Naive B cell (primary cell): Measurements from ENCODE around the gene KCND1. TPM values are rescaled to one million over a fixed set of nuclear protein-coding genes. Genes with fewer than 3 reads are reported as not detected.

ENCODE experiments used
- ATAC-seq, 2 donors: fragments of 150-1000 bp; cut with Tn5 transposase; 2 replicates each; pipeline ENCODE4 v1.10.0; 2021; ENCODE audit warnings: low read depth in 2 of 2, mild to moderate bottlenecking in 2 of 2, moderate library complexity in 2 of 2
- DNase-seq: peaks from one replicate; pipeline ENCODE4 v3.0.0; 2022
- H3K27ac Mint-ChIP-seq, 6 donors: one replicate each; pipeline ENCODE4 v1.8.0; 2020 to 2022; ENCODE audit warnings: mild to moderate bottlenecking in 6 of 6, mixed read lengths in 6 of 6, moderate library complexity in 5 of 6, inconsistent platforms in 2 of 6
- H3K27me3 Mint-ChIP-seq, 3 donors: one replicate each; pipeline ENCODE4 v1.8.0; 2021 to 2022; ENCODE audit warnings: mixed read lengths in 3 of 3, mild to moderate bottlenecking in 1 of 3
- H3K36me3 Mint-ChIP-seq, 2 donors: one replicate each; pipeline ENCODE4 v1.8.0; 2020 to 2022; ENCODE audit warnings: mixed read lengths in 2 of 2, inconsistent platforms in 1 of 2, mild to moderate bottlenecking in 1 of 2
- H3K4me1 Mint-ChIP-seq, 3 donors: one replicate each; pipeline ENCODE4 v1.8.0; 2020 to 2022; ENCODE audit warnings: mixed read lengths in 3 of 3, inconsistent platforms in 1 of 3, mild to moderate bottlenecking in 1 of 3, moderate library complexity in 1 of 3
- H3K4me3 Mint-ChIP-seq, 8 donors: one replicate each; pipeline ENCODE4 v1.8.0; 2020 to 2022; ENCODE audit warnings: mild to moderate bottlenecking in 8 of 8, mixed read lengths in 8 of 8, moderate library complexity in 8 of 8, inconsistent platforms in 2 of 8
- H3K9me3 Mint-ChIP-seq, 7 donors: one replicate each; pipeline ENCODE4 v1.8.0; 2020 to 2022; ENCODE audit warnings: mixed read lengths in 7 of 7, mild to moderate bottlenecking in 5 of 7, inconsistent platforms in 2 of 7, moderate library complexity in 1 of 7
- polyA plus RNA-seq, 6 donors: library from polyadenylated mRNA; unstranded; fragments of 300-500 nt; fragmentation: Illumina TruSeq; gene quantifications; one replicate each; pipeline ENCODE4 v1.2.3, GENCODE V29; 2021; ENCODE audit warnings: low read depth in 6 of 6

The KCND1 gene
- polyA plus RNA-seq = 1 to 10 TPM in 1 of 6 donors, under 1 TPM in 2, not detected in 3; 0.12 to 2.0 (median 0.18) TPM

DNA sequence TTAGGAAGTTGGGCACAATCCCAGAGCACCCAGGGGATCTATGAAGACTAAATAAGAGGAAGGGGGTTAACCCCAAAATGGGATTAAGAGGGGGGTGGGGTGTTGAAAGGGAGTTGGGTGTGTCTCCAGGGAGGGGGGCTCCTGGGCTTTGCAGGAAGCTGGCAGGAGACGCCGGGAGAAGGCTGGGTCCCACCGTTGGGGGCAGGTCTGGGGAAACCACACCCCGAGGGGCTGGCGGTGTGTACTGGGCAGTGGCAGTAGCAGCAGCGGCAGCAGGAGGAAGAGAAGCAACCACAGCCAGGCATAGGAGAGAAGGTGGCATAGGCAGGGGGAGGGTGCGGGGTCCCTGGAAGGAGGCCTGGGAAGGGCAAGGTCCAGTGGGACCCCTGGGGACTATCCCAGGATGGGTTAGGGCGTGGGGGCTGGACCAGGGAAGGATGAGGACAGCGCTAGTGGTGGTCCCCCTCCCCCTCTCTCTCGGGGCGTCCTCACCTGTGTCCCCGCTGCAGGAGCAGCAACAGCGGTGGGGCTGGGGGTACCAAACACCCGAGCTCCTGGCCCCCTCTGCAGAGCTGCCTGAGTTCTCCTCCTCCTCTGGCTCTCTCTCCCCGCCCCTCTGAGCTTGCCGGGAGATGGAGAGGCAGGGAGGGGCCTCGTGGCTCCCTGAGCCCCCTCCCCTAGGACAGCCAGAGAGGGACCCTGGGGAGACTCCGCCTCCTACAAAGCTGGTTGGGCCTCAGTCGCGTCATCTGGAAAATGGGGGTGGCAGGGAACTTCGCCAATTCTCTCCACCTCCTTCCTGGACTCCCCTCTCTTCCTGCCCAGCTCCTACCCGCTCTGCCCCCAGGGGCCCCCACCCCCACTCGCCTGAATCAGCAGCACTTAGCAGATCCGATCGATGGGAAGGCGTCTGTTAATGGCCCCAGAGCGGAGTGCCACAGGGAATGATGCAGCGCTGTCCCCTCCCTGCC is at the start of gene KCND1:
KCND1 (minus strand) TSS at position 596 of the 971 bp plus-strand sequence. CDS start 1,573 bp downstream, outside the sequence.
- H3K9me3 Mint-ChIP-seq = no peaks in the 10 kb centered on the region
- H3K4me3 Mint-ChIP-seq = peak within 1 kb of the TSS in 7 of 8 donors; percentile 52 to 76 (median 64)
- DNase-seq (no peak), ATAC-seq (peak; percentile 21 to 23)
- peaks cover 18 to 24% (median 18%) of the 10 kb centered on the region in 3 donors for H3K4me1 Mint-ChIP-seq
- H3K36me3 Mint-ChIP-seq = peaks cover 0 to 17% of the 10 kb centered on the region in 2 donors
- H3K27ac Mint-ChIP-seq = peak within 1 kb of the TSS in 4 of 6 donors; percentile 26 to 86 (median 30)
- peaks cover 0 to 29% (median 10%) of the 10 kb centered on the region in 3 donors for H3K27me3 Mint-ChIP-seq

DNA sequence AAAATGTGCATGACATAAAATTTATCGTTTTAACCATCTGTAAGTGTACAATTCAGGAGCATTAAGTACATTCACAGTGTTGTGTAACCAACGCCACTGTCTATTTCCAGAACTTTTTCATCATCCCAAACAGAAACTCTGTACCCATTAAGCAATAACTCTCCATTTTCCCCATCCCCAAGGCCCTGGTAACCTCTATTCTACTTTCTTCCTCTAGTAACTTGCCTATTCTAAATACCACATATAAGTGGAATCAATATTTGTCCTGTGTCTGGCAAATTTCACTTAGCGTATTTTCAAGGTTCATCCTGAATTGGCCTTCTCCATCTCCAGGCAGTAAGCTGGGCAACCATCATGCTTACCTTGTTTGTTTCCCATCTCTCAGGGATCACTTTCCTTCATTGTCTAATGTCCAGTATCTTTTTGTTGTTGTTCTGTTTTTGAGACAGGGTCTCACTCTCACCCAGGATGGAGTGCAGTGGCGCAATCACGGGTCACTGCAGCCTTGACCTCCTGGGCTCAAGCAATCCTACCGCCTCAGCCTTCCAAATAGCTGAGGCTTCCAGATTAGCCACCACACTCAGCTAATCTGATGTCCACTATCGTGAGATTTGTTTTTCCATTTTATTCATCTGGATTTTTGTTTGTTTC is 48.1 kb upstream of the KCND1 start:
- H3K27ac Mint-ChIP-seq = peak overlapping the region in 1 of 6 donors; percentile 53
- H3K27me3 Mint-ChIP-seq = no peaks in the 10 kb centered on the region
- H3K36me3 Mint-ChIP-seq = no peaks in the 10 kb centered on the region
- H3K9me3 Mint-ChIP-seq = peaks cover 0 to 1% (median 0%) of the 10 kb centered on the region in 7 donors
- no peak for ATAC-seq
- H3K4me1 Mint-ChIP-seq = no peaks in the 10 kb centered on the region
- no peak overlapping the region for H3K4me3 Mint-ChIP-seq
- DNase-seq = no peak

DNA sequence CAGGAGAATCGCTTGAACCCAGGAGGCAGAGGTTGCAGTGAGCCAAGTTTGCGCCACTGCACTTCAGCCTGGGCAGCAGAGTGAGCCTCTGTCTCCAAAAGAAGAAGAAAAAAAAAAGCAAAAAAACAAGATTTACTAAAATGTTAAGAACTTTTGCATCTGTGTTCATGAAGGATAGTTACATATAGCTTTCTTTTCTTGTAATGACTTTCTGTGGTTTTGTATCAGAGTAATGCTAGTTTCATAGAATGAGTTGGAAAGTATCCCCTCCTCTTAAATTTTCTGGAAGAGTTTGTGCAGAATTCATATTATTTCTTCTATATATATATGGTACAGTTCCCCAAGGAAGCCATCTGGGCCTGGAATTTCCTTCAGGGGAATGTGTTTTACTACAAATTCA is 47.4 kb upstream of the KCND1 start:
- Mint-ChIP-seq H3K4me1 (no peaks in the 10 kb centered on the region), H3K36me3 (no peaks in the 10 kb centered on the region), H3K9me3 (peaks cover 0 to 1% (median 0%) of the 10 kb centered on the region in 7 donors), H3K4me3 (no peak overlapping the region), H3K27me3 (no peaks in the 10 kb centered on the region), H3K27ac (no peak overlapping the region)
- ATAC-seq = no peak
- DNase-seq = no peak

DNA sequence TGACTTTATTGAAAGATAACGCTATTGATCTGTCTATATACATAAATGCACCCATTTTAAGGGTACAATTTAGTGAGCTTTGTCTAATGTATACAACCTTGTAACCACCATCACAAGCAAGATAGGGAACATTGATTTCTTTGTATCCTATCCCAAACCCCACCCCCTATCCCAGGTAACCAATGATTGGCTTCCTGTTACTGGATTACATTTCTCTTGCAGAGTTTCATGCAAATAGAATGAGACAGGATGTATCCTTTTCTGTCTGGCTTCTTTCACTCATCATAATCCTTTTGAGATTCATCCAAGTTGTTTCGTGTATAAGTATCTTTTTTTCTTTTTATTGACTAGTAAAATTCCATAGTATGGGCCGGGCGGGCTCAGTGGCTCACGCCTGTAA is 32.1 kb upstream of the KCND1 start:
- no peak for ATAC-seq
- Mint-ChIP-seq H3K27ac (peak overlapping the region in 2 of 6 donors; percentile 70 to 78), H3K9me3 (peaks cover 0 to 4% (median 0%) of the 10 kb centered on the region in 7 donors), H3K4me3 (peak overlapping the region in 2 of 8 donors; percentile 56 to 57), H3K36me3 (peaks cover 0 to 4% of the 10 kb centered on the region in 2 donors), H3K27me3 (no peaks in the 10 kb centered on the region), H3K4me1 (peaks cover 12 to 20% (median 20%) of the 10 kb centered on the region in 3 donors)
- DNase-seq = no peak

DNA sequence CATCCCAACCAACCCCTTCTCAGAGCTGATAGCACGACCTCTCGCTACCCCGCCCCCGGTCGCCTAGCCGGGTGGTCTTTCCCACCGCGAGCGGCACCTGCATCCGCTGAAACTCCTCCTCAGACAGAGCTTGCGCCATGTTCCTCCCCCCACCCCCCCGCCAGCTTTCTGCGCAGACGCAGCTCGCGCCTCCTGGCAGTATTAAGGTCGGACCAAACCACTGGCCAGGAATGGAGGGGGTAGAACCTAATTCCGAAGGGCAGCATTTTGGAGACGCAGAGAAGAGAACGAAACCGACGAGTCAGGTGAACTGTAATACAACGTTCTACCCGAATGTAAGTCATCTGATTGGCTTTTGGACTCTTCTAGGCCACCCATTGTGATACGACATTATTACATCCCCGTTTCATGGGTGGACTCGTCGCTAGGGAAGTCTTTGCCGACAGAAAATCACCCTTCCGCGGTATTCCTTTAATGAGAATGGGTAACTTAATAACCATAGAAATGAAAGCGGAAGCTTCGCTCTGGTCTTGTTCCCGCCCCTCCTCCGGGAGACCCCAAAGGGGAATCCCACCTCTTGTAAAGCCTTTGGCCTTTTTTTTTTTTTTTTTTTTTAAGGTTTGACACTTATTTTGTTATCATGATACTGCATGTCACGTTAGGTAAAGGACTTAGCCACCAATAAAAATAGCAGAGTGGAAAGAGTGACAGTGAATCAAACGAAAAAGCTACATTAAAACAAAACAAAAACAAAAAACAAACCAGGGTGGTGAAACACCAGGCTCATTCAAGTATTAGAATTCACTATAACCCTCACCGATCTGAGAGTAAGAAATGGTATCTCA is 30.7 kb upstream of the KCND1 start, which contains the start of gene GRIPAP1:
GRIPAP1 (minus strand) TSS at position 174 of the 845 bp plus-strand sequence; CDS start at position 139, 35 bp downstream.
- peak within 1 kb of the TSS; percentile 98 to 100 (median 99) for H3K27ac Mint-ChIP-seq
- peaks cover 0 to 5% (median 0%) of the 10 kb centered on the region in 3 donors for H3K27me3 Mint-ChIP-seq
- peaks cover 0 to 18% of the 10 kb centered on the region in 2 donors for H3K36me3 Mint-ChIP-seq
- peaks cover 0 to 4% (median 0%) of the 10 kb centered on the region in 7 donors for H3K9me3 Mint-ChIP-seq
- ATAC-seq (peak; percentile 77 to 79), DNase-seq (peak; percentile 83)
- H3K4me3 Mint-ChIP-seq = peak within 1 kb of the TSS; percentile 97 to 100 (median 98)
- peaks cover 25 to 34% (median 29%) of the 10 kb centered on the region in 3 donors for H3K4me1 Mint-ChIP-seq

DNA sequence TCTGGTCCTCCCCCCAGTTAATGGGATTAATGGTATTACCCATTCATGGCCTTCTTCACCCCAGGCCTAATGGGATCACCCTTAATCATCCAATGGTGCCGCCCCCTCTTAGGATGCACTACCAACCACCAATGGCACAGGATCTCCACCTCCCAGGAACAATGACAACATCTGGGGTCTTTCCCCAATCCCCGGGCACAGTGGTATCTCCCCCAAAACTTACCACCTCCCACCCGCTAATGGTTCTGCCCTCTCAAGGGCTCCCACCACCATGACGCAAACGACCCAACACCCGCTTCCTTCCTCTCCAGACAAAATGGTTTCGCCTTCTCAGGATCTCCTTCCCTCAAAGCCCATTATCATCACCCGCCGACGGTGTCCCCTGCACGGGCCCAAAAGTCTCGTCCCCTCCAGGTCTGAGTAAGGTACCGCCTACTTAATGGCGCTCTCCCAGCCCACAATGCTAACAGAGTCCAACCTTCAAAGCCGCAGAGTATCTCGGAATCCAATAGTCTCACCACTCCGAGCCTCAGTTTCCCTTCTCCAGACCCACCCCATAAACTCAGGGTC is 30.0 kb upstream of the KCND1 start:
- peaks cover 0 to 5% (median 0%) of the 10 kb centered on the region in 7 donors for H3K9me3 Mint-ChIP-seq
- peak; percentile 55 for DNase-seq
- peaks cover 28 to 36% (median 34%) of the 10 kb centered on the region in 3 donors for H3K4me1 Mint-ChIP-seq
- H3K4me3 Mint-ChIP-seq = peak overlapping the region; percentile 97 to 100 (median 98)
- H3K36me3 Mint-ChIP-seq = peaks cover 3 to 21% of the 10 kb centered on the region in 2 donors
- peak overlapping the region; percentile 98 to 100 (median 99) for H3K27ac Mint-ChIP-seq
- ATAC-seq = peak; percentile 49 to 58
- peaks cover 0 to 5% (median 0%) of the 10 kb centered on the region in 3 donors for H3K27me3 Mint-ChIP-seq

DNA sequence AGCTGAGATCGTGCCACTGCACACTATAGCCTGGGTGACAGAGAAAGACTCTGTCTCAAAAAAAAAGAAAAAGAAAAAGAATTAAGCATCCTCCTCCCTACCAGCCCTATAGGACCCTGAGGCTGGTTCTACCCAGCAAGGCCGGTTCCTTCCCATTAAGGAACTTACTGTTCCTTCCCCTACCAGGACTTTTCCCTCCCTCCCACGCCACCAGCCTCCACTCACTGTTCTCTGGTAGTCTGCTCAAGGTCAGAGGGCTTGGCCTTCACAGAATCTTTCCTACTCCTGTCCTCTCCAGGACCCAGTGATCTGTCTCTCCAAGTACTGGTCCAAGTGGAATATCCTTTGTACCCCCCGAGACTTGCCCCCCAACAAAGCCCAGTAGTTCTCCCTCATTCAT is 29.0 kb upstream of the KCND1 start:
- Mint-ChIP-seq H3K4me3 (peak overlapping the region; percentile 35 to 100 (median 97)), H3K27me3 (peaks cover 0 to 5% (median 0%) of the 10 kb centered on the region in 3 donors), H3K27ac (peak overlapping the region in 3 of 6 donors; percentile 10 to 98 (median 65)), H3K9me3 (peaks cover 0 to 5% (median 0%) of the 10 kb centered on the region in 7 donors), H3K36me3 (peaks cover 5 to 21% of the 10 kb centered on the region in 2 donors), H3K4me1 (peaks cover 28 to 36% (median 34%) of the 10 kb centered on the region in 3 donors)
- no peak for DNase-seq
- ATAC-seq = no peak

DNA sequence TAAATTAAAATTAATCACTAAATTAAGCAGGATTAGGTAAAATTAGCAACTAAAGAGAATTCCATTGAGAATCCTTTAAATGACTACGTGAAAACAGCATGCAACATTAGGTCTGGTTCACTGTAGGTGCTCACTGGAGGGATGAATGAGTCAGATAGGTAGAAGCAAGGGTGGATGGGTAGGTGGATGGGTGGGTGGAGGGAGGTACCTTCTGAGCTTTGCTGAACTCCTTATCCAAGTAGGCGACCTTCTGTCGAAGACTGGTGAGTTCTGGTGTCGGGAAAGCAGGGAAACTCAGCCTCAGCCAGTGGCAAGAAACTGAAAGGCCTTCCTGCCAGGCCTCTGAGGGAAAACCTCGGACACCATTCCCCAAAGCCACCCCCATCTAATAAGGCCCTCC is 27.4 kb upstream of the KCND1 start:
- DNase-seq (no peak), ATAC-seq (no peak)
- Mint-ChIP-seq H3K4me1 (peaks cover 33 to 36% (median 34%) of the 10 kb centered on the region in 3 donors), H3K4me3 (peak overlapping the region in 1 of 8 donors; percentile 58), H3K27ac (no peak overlapping the region), H3K9me3 (peaks cover 0 to 4% (median 0%) of the 10 kb centered on the region in 7 donors), H3K27me3 (peaks cover 0 to 5% (median 0%) of the 10 kb centered on the region in 3 donors), H3K36me3 (peaks cover 5 to 30% of the 10 kb centered on the region in 2 donors)

DNA sequence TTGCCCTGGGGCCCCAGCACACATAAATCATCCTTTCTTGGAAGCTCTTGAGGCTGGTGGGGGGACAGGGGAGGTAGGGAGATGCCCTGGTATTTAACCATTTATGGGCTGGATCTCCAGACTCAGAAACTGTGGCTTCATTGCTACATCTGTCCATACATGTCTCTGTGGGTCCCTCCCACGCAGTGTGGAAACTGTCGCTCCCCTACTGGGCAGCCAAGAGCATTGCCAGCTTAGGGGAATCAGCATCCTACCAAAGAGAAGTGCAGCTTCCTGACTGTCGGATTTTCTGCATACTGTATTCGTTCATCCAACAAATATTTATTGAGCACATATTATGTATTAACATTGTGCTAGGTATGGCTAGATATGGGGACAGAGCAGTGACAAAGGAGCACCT is 26.7 kb upstream of the KCND1 start:
- Mint-ChIP-seq H3K9me3 (peaks cover 0 to 4% (median 0%) of the 10 kb centered on the region in 7 donors), H3K4me1 (peaks cover 33 to 36% (median 34%) of the 10 kb centered on the region in 3 donors), H3K4me3 (peak overlapping the region in 1 of 8 donors; percentile 58), H3K36me3 (peaks cover 5 to 30% of the 10 kb centered on the region in 2 donors), H3K27ac (no peak overlapping the region), H3K27me3 (peaks cover 0 to 5% (median 0%) of the 10 kb centered on the region in 3 donors)
- ATAC-seq (no peak), DNase-seq (no peak)

DNA sequence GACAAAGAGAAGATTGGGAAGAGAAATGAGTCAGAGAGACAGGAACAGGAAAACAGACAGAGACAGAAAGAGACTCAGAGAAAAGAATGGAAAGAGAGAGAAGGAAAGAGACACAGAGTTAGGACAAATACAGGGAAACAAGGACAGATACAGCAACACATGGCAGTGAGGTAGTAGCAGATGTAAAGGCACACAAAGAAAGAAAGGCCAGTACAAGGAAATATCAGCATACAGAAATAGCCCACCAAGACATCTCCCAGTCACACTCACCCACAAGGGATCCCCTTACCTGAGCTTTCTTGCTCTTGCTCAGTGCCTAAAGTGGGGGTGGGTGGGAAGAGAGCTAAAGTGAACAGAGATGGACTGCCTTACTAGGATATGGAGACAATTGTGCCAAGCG is 26.2 kb upstream of the KCND1 start:
- ATAC-seq = no peak
- Mint-ChIP-seq H3K27ac (peak overlapping the region in 1 of 6 donors; percentile 80), H3K9me3 (peaks cover 0 to 4% (median 0%) of the 10 kb centered on the region in 7 donors), H3K36me3 (peaks cover 5 to 30% of the 10 kb centered on the region in 2 donors), H3K4me1 (peaks cover 33 to 36% (median 34%) of the 10 kb centered on the region in 3 donors), H3K27me3 (peaks cover 0 to 5% (median 0%) of the 10 kb centered on the region in 3 donors), H3K4me3 (no peak overlapping the region)
- DNase-seq = no peak

DNA sequence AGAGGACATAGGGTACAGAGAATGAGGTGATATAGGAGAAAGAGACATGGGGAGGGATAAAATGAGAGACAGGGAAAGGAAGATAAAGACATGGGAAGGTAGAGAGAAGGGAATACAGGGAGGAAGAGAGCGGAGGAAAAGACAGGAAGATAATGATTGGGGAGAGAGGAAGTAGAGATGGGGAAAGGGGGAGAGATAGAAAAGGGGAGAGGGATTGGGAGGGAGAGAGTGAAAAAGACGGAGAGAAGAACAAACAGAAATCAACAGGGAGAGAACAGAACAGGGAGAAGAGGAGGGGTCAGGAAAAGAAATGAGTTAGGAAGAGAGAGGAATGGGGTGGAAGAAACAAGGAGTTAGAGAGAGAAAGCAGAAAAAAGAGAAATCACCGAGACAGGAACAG is 25.8 kb upstream of the KCND1 start:
- peaks cover 32 to 36% (median 33%) of the 10 kb centered on the region in 3 donors for H3K4me1 Mint-ChIP-seq
- H3K27ac Mint-ChIP-seq = peak overlapping the region in 2 of 6 donors; percentile 21 to 54
- H3K27me3 Mint-ChIP-seq = peaks cover 0 to 5% (median 0%) of the 10 kb centered on the region in 3 donors
- peaks cover 7 to 30% of the 10 kb centered on the region in 2 donors for H3K36me3 Mint-ChIP-seq
- DNase-seq (no peak), ATAC-seq (no peak)
- H3K9me3 Mint-ChIP-seq = peaks cover 0 to 4% (median 0%) of the 10 kb centered on the region in 7 donors
- H3K4me3 Mint-ChIP-seq = peak overlapping the region in 1 of 8 donors; percentile 28

DNA sequence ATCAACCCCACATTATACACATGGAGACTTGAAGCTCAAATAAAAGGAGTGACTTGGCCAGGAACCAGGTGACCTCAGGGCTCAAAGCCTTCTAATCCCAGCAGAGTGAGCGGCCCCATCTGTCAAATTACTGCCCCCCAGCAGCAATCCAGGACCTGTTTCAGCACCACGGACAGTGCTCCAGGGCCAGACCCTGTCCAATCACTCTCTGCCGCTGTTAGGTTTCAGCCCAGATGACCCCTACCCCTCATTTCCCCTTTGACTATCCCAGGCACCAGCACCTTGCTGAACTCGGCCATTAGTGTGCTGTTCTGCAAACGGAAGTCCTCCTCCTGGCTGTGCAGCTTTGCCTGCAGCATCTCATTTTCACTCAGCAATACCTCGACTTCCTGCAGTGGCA is 25.3 kb upstream of the KCND1 start:
- H3K4me1 Mint-ChIP-seq = peaks cover 31 to 36% (median 33%) of the 10 kb centered on the region in 3 donors
- H3K4me3 Mint-ChIP-seq = peak overlapping the region in 1 of 8 donors; percentile 28
- ATAC-seq (no peak), DNase-seq (no peak)
- peaks cover 0 to 5% (median 0%) of the 10 kb centered on the region in 3 donors for H3K27me3 Mint-ChIP-seq
- H3K27ac Mint-ChIP-seq = peak overlapping the region in 1 of 6 donors; percentile 54
- peaks cover 9 to 30% of the 10 kb centered on the region in 2 donors for H3K36me3 Mint-ChIP-seq
- peaks cover 0 to 4% (median 0%) of the 10 kb centered on the region in 7 donors for H3K9me3 Mint-ChIP-seq
